Thoracic aorta (tissue), 2 donors: ENCODE measurements around the gene CD40. TPM values are rescaled to one million over a fixed set of nuclear protein-coding genes. Genes with fewer than 3 reads are reported as not detected.

Experiments used
- ATAC-seq: fragments of 150-250 bp; one replicate; pipeline ENCODE4 v1.8.0; 2017; ENCODE audit warnings: low read depth; ENCODE audit not compliant: insufficient number of reproducible peaks, low FRiP score
- DNase-seq: peaks from one replicate; pipeline ENCODE4 v3.0.0-alpha.2; 2020; ENCODE audit warnings: low spot score
- H3K27ac ChIP-seq, 2 donors: fragments of 200-600 bp; sonication (generic); 1 replicate in 1 of 2; 2 replicates in 1 of 2; pipeline ENCODE4 v1.5.1; 2016; ENCODE audit warnings: mild to moderate bottlenecking in 2 of 2, moderate library complexity in 2 of 2
- H3K27me3 ChIP-seq: fragments of 200-600 bp; sonication (generic); replicated peaks from 2 replicates; pipeline ENCODE4 v1.6.0; 2016; ENCODE audit warnings: mild to moderate bottlenecking; ENCODE audit not compliant: insufficient read depth
- H3K36me3 ChIP-seq: fragments of 200-600 bp; sonication (generic); one replicate; pipeline ENCODE4 v1.5.1; 2016
- H3K4me1 ChIP-seq, 2 donors: fragments of 200-600 bp; sonication (generic); 1 replicate in 1 of 2; 2 replicates in 1 of 2; pipeline versions ENCODE4 v1.5.1 to v1.6.0; 2016; ENCODE audit warnings: low read depth in 2 of 2, mild to moderate bottlenecking in 1 of 2; ENCODE audit not compliant: control insufficient read depth in 1 of 2
- H3K4me3 ChIP-seq: fragments of 200-600 bp; sonication (generic); 2 replicates; pipeline ENCODE4 v1.5.1; 2016; ENCODE audit warnings: mild to moderate bottlenecking
- H3K9me3 ChIP-seq: fragments of 200-600 bp; sonication (generic); 2 replicates; pipeline ENCODE4 v1.5.1; 2016
- total RNA-seq, 2 donors: library from RNA; depleted of rRNA; stranded (reverse); fragments of >200 nt; gene quantifications; one replicate each; pipeline versions ENCODE4 v1.1.0 to v1.2.3, GENCODE V29; 2016
- TF ChIP-seq, protein P1 (sequence below): fragments of 200-600 bp; sonication (generic); IDR thresholded peaks from one replicate; pipeline ENCODE4 v1.5.1; 2019; ENCODE audit warnings: antibody characterized with exemption

CD40 gene
- total RNA-seq, 2 donors from 2014 or later: 15.9 to 33.3 TPM

DNA sequence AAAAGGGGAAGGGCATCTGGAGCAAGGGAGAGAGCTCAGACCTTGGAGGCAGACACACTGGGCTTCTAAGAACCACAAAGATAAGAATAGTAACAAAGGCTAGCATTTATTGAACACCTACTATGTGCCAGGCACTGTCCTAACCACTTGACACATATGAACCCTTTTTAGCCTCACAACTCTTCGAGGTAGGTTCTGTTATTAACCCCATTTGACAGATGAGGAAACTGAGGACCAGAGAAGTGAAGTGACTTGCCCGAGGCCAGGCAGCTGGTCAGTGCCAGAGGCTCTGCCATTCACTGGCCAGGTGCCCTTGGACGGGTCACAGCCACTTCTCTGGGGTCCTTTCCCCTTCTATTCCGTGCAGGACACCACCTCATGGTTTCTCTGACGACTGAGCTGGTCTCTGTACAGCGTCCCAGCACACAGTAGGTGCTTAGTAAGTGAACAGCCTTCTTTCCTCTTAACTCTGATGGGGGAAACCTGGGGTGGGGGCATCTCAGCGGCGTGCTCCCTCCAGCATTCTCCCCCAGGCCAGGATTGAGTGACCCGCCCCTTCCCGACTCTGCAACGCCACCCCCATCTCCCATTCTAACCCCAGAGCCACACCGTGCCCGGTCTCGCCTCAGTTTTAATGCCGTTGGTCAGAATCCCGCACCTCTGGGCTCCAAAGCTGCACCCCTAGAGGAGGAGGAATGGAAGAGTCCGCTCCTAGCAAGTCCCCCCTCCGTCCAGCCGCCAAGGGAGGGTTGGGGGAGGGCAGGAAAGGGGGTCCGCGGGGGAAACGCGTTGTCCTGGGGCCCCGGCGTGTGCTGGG is 55.7 kb downstream of the CD40 start:
- Histone ChIP-seq H3K9me3 (no peaks in the 10 kb centered on the region), H3K4me1 (no peaks in the 10 kb centered on the region), H3K27me3 (peaks cover 17% of the 10 kb centered on the region), H3K36me3 (no peaks in the 10 kb centered on the region), H3K4me3 (no peak overlapping the region), H3K27ac (no peak overlapping the region)
- ATAC-seq: no peak
- DNase-seq: no peak
- TF ChIP-seq, protein P1, sequence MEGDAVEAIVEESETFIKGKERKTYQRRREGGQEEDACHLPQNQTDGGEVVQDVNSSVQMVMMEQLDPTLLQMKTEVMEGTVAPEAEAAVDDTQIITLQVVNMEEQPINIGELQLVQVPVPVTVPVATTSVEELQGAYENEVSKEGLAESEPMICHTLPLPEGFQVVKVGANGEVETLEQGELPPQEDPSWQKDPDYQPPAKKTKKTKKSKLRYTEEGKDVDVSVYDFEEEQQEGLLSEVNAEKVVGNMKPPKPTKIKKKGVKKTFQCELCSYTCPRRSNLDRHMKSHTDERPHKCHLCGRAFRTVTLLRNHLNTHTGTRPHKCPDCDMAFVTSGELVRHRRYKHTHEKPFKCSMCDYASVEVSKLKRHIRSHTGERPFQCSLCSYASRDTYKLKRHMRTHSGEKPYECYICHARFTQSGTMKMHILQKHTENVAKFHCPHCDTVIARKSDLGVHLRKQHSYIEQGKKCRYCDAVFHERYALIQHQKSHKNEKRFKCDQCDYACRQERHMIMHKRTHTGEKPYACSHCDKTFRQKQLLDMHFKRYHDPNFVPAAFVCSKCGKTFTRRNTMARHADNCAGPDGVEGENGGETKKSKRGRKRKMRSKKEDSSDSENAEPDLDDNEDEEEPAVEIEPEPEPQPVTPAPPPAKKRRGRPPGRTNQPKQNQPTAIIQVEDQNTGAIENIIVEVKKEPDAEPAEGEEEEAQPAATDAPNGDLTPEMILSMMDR: no peak

DNA sequence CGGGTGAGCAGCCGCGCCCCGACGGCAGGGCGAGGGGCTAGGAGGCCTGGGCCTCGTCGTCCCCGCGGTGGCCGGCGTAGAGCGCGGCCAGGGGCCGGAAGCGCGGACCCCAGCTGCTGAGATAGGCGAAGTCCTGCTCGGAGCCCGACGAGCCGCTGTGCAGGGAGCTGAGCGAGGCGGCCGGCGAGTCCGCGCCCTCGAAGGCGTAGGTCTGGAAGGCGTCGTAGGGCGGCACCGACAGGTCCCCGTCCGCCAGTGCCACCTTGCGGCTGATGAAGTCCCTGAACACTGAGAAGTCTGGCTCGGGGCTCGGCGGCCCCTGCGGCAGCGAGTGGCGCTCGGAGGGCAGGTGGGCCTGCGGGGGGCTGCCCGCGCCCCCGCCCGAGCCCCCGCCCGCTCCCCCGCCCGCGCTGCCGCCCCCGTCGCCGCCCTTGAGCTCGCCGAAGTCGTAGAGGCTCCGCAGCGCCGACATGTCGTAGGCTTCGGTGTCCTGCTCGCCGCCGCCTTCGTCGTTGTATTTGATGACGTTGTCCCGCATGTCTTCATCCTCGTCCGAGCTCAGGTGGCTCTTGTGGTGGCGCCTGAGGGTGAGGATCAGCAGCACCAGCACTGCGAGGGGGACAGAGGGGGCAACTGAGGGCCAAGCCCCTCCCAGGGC is 56.5 kb downstream of the CD40 start:
- no peaks in the 10 kb centered on the region for H3K4me1 ChIP-seq
- no peaks in the 10 kb centered on the region for H3K9me3 ChIP-seq
- TF ChIP-seq, protein P1: peak; percentile 46
- DNase-seq: no peak
- H3K27ac ChIP-seq: no peak overlapping the region
- H3K4me3 ChIP-seq: peak overlapping the region; percentile 13
- peak; percentile 72 for ATAC-seq
- H3K36me3 ChIP-seq: no peaks in the 10 kb centered on the region
- peaks cover 17% of the 10 kb centered on the region for H3K27me3 ChIP-seq

DNA sequence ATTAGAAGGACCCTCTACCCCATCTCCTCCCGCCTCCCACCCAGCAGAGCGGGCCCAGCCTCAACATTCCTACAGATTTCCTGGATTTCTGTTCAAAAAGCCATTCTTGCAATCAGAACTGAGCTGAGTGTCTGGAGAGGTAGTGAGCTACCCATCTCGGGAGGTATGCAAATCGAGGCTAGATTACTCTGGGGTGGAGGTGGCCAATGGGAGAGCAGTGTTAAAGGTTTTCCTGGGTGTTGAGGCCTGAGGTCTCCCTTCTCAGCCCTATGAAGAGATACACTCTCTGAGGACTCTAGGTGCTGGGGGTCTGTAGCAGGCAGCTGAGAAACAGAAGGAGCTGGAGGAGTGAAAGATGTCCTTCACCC is 57.0 kb downstream of the CD40 start:
- Histone ChIP-seq H3K36me3 (no peaks in the 10 kb centered on the region), H3K27ac (no peak overlapping the region), H3K9me3 (no peaks in the 10 kb centered on the region), H3K27me3 (peaks cover 17% of the 10 kb centered on the region), H3K4me3 (peak overlapping the region; percentile 13), H3K4me1 (no peaks in the 10 kb centered on the region)
- TF ChIP-seq, protein P1: no peak
- ATAC-seq (no peak), DNase-seq (no peak)

DNA sequence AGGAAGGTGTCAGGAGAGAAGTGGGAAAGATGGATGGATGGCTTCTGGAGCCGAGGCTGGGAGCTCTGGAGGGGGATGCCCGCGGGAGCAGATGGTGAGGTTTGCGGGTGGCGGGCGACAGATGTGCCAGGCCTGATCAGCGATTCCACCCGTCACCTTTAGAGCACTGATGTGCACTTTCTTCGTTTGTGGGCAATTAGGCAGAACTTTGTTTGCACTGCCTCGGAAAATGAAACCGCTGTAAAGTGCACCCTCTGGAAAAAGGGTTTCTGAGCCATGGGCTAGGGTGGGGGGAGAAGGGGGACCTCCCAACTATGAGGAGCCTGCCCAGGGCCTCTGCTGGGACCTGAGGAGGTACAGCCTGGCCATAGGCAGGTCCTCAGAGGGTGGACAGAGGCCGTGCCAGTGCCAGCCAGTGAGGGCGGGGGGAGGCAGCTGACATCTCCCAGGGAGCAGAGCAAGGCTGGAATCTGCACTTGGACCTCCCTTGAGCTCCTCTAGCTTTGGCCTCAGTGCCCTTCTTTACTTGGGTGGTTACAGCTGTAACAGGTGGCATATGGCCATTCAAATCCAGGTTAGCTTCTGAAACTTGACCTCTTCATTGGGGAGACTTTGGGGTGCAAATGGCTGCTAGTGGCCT is 58.7 kb downstream of the CD40 start:
- TF ChIP-seq, protein P1: no peak
- peaks cover 17% of the 10 kb centered on the region for H3K27me3 ChIP-seq
- no peak for DNase-seq
- no peaks in the 10 kb centered on the region for H3K4me1 ChIP-seq
- no peaks in the 10 kb centered on the region for H3K36me3 ChIP-seq
- ATAC-seq: no peak
- no peaks in the 10 kb centered on the region for H3K9me3 ChIP-seq
- no peak overlapping the region for H3K4me3 ChIP-seq
- H3K27ac ChIP-seq: no peak overlapping the region

DNA sequence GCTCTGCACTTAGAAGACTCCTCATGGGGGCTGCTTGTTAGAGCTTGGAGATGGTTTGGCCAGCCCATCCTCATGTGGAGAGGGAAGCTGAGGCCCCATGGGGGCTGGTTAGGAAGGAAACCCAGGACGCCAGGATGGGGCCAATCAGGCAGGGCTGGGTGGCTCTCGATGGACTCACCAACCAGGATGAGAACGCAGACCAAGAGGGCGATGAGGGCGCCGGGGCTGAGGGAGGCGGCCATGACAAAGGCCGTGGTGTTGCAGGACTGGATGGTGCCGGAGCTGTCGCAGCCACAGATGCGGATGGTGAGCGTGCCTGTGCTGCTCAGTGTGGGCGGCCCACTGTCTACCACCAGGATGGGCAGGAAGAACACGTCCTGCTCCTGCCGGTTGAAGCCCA is 59.7 kb downstream of the CD40 start:
- no peak for DNase-seq
- ATAC-seq: no peak
- Histone ChIP-seq H3K4me1 (no peaks in the 10 kb centered on the region), H3K9me3 (no peaks in the 10 kb centered on the region), H3K27ac (no peak overlapping the region), H3K36me3 (no peaks in the 10 kb centered on the region), H3K4me3 (no peak overlapping the region), H3K27me3 (peaks cover 17% of the 10 kb centered on the region)
- TF ChIP-seq, protein P1: no peak
